Panc1 (cell line): Measurements from ENCODE around the gene TMEM244. TPM values are rescaled to one million over a fixed set of nuclear protein-coding genes. Genes with fewer than 3 reads are reported as not detected.

Source experiments
- ATAC-seq: fragments of 200-7000 bp; cut with Tn5 transposase; 2 replicates; pipeline ENCODE4 v1.9.1; 2020; ENCODE audit warnings: mild to moderate bottlenecking, moderate library complexity
- BruUV-seq: library from RNA; stranded (reverse); fragments of 400-500 nt; replicated peaks from 2 replicates; lab custom pipeline; 2021; lab: Mats Ljungman, UMichigan
- CTCF ChIA-PET: fragments of 300-600 bp; sonication (Branson Sonifier 250); formaldehyde crosslinking; loops from one replicate; lab custom pipeline; 2022; ENCODE audit warnings: antibody characterized with exemption; lab: Charles Lee
- POLR2A ChIA-PET: fragments of 300-600 bp; sonication (Branson Sonifier 250); formaldehyde crosslinking; loops from one replicate; lab custom pipeline; 2022; ENCODE audit warnings: antibody characterized with exemption; lab: Charles Lee
- DNase-seq: peaks from one replicate; pipeline ENCODE4 v3.0.0-alpha.2; 2010; ENCODE audit warnings: low read depth, low spot score
- H3K27ac ChIP-seq: 2 replicates; pipeline ENCODE4 v1.5.1; 2011; ENCODE audit warnings: mild to moderate bottlenecking, low read length, inconsistent platforms
- H3K27me3 ChIP-seq: fragments of 200-500 bp; sonication (Bioruptor generic); 2 replicates; pipeline ENCODE4 v1.6.0; 2014; ENCODE audit warnings: low read length, inconsistent platforms; ENCODE audit not compliant: control insufficient read depth, insufficient read depth
- H3K36me3 ChIP-seq: fragments of 200-500 bp; sonication (Bioruptor generic); 2 replicates; pipeline ENCODE4 v1.5.1; 2014; ENCODE audit warnings: inconsistent platforms, mild to moderate bottlenecking, low read length, moderate library complexity; ENCODE audit not compliant: control insufficient read depth, insufficient read depth
- H3K4me1 ChIP-seq: 2 replicates; pipeline ENCODE4 v1.5.1; 2011; ENCODE audit warnings: inconsistent platforms, mild to moderate bottlenecking, low read length, moderate library complexity; ENCODE audit not compliant: control insufficient read depth, insufficient read depth
- H3K4me3 ChIP-seq, 2 experiments: 2 replicates each; pipeline ENCODE4 v1.5.1; 2011 to 2012; ENCODE audit warnings: low read depth in 2 of 2, low read length in 2 of 2, mild to moderate bottlenecking in 2 of 2, inconsistent platforms in 1 of 2, moderate library complexity in 1 of 2
- H3K9me3 ChIP-seq: fragments of 200-500 bp; sonication (Bioruptor generic); 2 replicates; pipeline ENCODE4 v1.5.1; 2014; ENCODE audit warnings: low read depth, mild to moderate bottlenecking, inconsistent platforms, low read length, moderate library complexity; ENCODE audit not compliant: control insufficient read depth, insufficient read depth
- CTCF ChIP-seq: fragments of 450-650 bp; IDR thresholded peaks from 2 replicates; pipeline ENCODE4 v1.5.1; 2017; ENCODE audit warnings: mild to moderate bottlenecking
- POLR2AphosphoS5 ChIP-seq: IDR thresholded peaks from 2 replicates; pipeline ENCODE4 v1.6.1; 2012; ENCODE audit warnings: mild to moderate bottlenecking, low read depth, low read length, moderate library complexity
- REST ChIP-seq, 2 experiments: IDR thresholded peaks; 2 replicates each; pipeline ENCODE4 v1.6.1; 2011 to 2012; ENCODE audit warnings: low read depth in 2 of 2, control low read depth in 1 of 2, low read length in 1 of 2, mild to moderate bottlenecking in 1 of 2, moderate library complexity in 1 of 2; ENCODE audit not compliant: insufficient read depth in 1 of 2
- SIN3A ChIP-seq: IDR thresholded peaks from 2 replicates; pipeline ENCODE4 v1.6.1; 2012; ENCODE audit warnings: low read depth, mild to moderate bottlenecking, low read length, moderate library complexity, borderline replicate concordance; ENCODE audit not compliant: insufficient read depth
- TCF7L2 ChIP-seq: IDR thresholded peaks from 2 replicates; pipeline ENCODE4 v1.6.1; 2011; ENCODE audit warnings: mild to moderate bottlenecking, low read depth, low read length, inconsistent platforms
- in situ Hi-C: cut with HindIII; loops from 2 replicates; pipeline ENCODE4 v1.10.0; 2016; ENCODE audit warnings: low sequenced_read_pairs, low pct_unique_long_range_greater_than_20kb
- intact Hi-C: fragments of 100-400 bp; cut with micrococcal nuclease; formaldehyde crosslinking; loops from one replicate; pipeline ENCODE4 v1.10.0; 2022; ENCODE audit not compliant: unreplicated experiment
- total RNA-seq: library from RNA; stranded (reverse); gene quantifications from one replicate; pipeline ENCODE4 v1.2.1, GENCODE V29; 2021; ENCODE audit not compliant: unreplicated experiment

Gene TMEM244
- total RNA-seq, 1 experiment from 2014 or later, result not detected

GRCh38 chr6:129872586-129872985, 11.5 kb upstream of the TMEM244 start:
- in situ Hi-C loops (no loop called here), intact Hi-C loops (no loop called here)
- H3K9me3 ChIP-seq, result no peaks in the 10 kb centered on the region
- DNase-seq (no peak), ATAC-seq (no peak)
- ChIA-PET POLR2A (no interaction called here), CTCF (no interaction called here)
- BruUV-seq, result no TSS peak
- no peak overlapping the region for H3K27ac ChIP-seq
- no peaks in the 10 kb centered on the region for H3K36me3 ChIP-seq
- H3K27me3 ChIP-seq, result no peaks in the 10 kb centered on the region
- no peak overlapping the region for H3K4me3 ChIP-seq
- no peaks in the 10 kb centered on the region for H3K4me1 ChIP-seq
- no peak for TF ChIP-seq TCF7L2
- no peak for TF ChIP-seq POLR2AphosphoS5
- no peak for TF ChIP-seq SIN3A
- no peak for TF ChIP-seq CTCF
- no peak for TF ChIP-seq REST (IDR thresholded peaks at IDR 0.05; ENCODE audit: insufficient read depth in 1 of 2, low read depth in 2 of 2, low read length in 1 of 2)

- H3K9me3 ChIP-seq, result no peaks in the 10 kb centered on the region
- TF ChIP-seq TCF7L2 (no peak), POLR2AphosphoS5 (no peak), SIN3A (no peak), CTCF (no peak), REST (IDR thresholded peaks at IDR 0.05; ENCODE audit: insufficient read depth in 1 of 2, low read depth in 2 of 2, low read length in 1 of 2) (no peak)
- H3K4me1 ChIP-seq, result no peaks in the 10 kb centered on the region
- ChIA-PET POLR2A (no interaction called here), CTCF (no interaction called here)
- no peak overlapping the region for H3K27ac ChIP-seq
- H3K4me3 ChIP-seq, result no peak overlapping the region
- no peaks in the 10 kb centered on the region for H3K36me3 ChIP-seq
- intact Hi-C loops, result no loop called here
- H3K27me3 ChIP-seq, result no peaks in the 10 kb centered on the region
- BruUV-seq, result no TSS peak
- no peak for DNase-seq
- no peak for ATAC-seq
- in situ Hi-C loops, result no loop called here
Measured at GRCh38 chr6:129871221-129871620, 10.1 kb upstream of the TMEM244 start.
